Peyer's patch (tissue), 4 donors: ENCODE data around the gene MYMX. TPM values are rescaled to one million over a fixed set of nuclear protein-coding genes. Genes with fewer than 3 reads are reported as not detected.

Experiments used
- DNase-seq, 3 donors: peaks; one replicate each; pipeline ENCODE4 v3.0.0-alpha.2; 2017 to 2019
- H3K27ac ChIP-seq, 4 donors: fragments of 200-600 bp; sonication (generic); one replicate each; pipeline ENCODE4 v1.5.1; 2016 to 2019
- H3K27me3 ChIP-seq, 2 donors: fragments of 200-600 bp; sonication (generic); one replicate each; pipeline ENCODE4 v1.5.1; 2019
- H3K36me3 ChIP-seq, 3 donors: fragments of 200-600 bp; sonication (generic); one replicate each; pipeline ENCODE4 v1.5.1; 2016 to 2019
- H3K4me1 ChIP-seq, 4 donors: fragments of 200-600 bp; sonication (generic); one replicate each; pipeline ENCODE4 v1.5.1; 2016 to 2019
- H3K4me3 ChIP-seq, 4 donors: fragments of 200-600 bp; sonication (generic); 1 replicate in 3 of 4; 2 replicates in 1 of 4; pipeline ENCODE4 v1.5.1; 2016 to 2019; ENCODE audit warnings: mild to moderate bottlenecking in 1 of 4
- H3K9me3 ChIP-seq, 4 donors: fragments of 200-600 bp; sonication (generic); one replicate each; pipeline ENCODE4 v1.5.1; 2016 to 2019; ENCODE audit warnings: mild to moderate bottlenecking in 1 of 4
- POLR2A ChIP-seq, 2 donors: fragments of 450-650 bp; IDR thresholded peaks; one replicate each; pipeline ENCODE4 v1.5.1; 2017; ENCODE audit warnings: antibody characterized with exemption in 2 of 2, mild to moderate bottlenecking in 2 of 2, moderate library complexity in 2 of 2
- total RNA-seq, 4 donors: library from RNA; depleted of rRNA; stranded (reverse); fragments of >200 nt; gene quantifications; one replicate each; pipeline ENCODE4 v1.1.0, GENCODE V29; 2016
- TF ChIP-seq, protein P1 (sequence below), 6 experiments: fragments of 450-650 bp in 4 of 6; fragments of 200-600 bp in 2 of 6; sonication (generic) in 1 of 6; IDR thresholded peaks; one replicate each; pipeline ENCODE4 v1.5.1; 2017 to 2019; ENCODE audit warnings: antibody characterized with exemption in 6 of 6, mild to moderate bottlenecking in 3 of 6, moderate library complexity in 1 of 6

Gene MYMX
- total RNA-seq, 4 donors from 2014 or later = not detected

DNA sequence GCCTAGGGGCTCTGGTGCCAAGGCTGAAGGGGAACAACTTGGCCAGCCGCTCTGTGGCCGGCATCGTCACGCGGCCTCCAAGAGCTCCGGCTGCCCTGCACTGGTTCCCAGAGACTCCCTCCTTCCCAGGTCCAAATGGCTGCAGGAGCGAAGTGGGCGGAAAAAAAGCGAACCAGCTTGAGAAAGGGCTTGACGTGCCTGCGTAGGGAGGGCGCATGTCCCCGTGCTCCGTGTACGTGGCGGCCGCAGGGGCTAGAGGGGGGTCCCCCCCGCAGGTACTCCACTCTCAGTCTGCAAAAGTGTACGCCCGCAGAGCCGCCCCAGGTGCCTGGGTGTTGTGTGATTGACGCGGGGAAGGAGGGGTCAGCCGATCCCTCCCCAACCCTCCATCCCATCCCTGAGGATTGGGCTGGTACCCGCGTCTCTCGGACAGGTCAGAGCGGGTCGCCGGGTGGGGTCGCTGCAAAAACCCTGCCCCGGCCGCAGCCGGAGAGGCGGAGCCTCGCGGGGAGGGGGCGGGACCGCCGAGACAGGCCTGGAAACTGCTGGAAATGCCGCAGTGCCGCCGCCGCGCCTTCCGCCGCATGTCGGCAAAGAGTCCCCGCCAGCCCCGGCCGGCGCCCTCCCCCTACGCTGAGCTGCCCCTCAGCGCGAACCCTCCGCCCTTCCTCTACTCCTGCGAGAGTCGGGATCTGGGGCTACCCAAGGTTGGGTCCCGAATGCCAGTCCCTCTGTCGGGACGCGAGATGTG is 29.4 kb downstream of the MYMX start:
- H3K4me3 ChIP-seq = peak overlapping the region; percentile 81 to 93 (median 83)
- H3K27me3 ChIP-seq = no peaks in the 10 kb centered on the region
- H3K27ac ChIP-seq = peak overlapping the region; percentile 92 to 96 (median 95)
- peaks cover 0 to 23% (median 0%) of the 10 kb centered on the region in 3 donors for H3K36me3 ChIP-seq
- TF ChIP-seq, protein P1, sequence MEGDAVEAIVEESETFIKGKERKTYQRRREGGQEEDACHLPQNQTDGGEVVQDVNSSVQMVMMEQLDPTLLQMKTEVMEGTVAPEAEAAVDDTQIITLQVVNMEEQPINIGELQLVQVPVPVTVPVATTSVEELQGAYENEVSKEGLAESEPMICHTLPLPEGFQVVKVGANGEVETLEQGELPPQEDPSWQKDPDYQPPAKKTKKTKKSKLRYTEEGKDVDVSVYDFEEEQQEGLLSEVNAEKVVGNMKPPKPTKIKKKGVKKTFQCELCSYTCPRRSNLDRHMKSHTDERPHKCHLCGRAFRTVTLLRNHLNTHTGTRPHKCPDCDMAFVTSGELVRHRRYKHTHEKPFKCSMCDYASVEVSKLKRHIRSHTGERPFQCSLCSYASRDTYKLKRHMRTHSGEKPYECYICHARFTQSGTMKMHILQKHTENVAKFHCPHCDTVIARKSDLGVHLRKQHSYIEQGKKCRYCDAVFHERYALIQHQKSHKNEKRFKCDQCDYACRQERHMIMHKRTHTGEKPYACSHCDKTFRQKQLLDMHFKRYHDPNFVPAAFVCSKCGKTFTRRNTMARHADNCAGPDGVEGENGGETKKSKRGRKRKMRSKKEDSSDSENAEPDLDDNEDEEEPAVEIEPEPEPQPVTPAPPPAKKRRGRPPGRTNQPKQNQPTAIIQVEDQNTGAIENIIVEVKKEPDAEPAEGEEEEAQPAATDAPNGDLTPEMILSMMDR (IDR thresholded peaks at IDR 0.05) = peak in 1 of 6 experiments; percentile 15
- no peak for TF ChIP-seq POLR2A (IDR thresholded peaks at IDR 0.05)
- H3K9me3 ChIP-seq = no peaks in the 10 kb centered on the region
- DNase-seq = peak; percentile 87 to 95 (median 92)
- peaks cover 0 to 35% (median 10%) of the 10 kb centered on the region in 4 donors for H3K4me1 ChIP-seq

DNA sequence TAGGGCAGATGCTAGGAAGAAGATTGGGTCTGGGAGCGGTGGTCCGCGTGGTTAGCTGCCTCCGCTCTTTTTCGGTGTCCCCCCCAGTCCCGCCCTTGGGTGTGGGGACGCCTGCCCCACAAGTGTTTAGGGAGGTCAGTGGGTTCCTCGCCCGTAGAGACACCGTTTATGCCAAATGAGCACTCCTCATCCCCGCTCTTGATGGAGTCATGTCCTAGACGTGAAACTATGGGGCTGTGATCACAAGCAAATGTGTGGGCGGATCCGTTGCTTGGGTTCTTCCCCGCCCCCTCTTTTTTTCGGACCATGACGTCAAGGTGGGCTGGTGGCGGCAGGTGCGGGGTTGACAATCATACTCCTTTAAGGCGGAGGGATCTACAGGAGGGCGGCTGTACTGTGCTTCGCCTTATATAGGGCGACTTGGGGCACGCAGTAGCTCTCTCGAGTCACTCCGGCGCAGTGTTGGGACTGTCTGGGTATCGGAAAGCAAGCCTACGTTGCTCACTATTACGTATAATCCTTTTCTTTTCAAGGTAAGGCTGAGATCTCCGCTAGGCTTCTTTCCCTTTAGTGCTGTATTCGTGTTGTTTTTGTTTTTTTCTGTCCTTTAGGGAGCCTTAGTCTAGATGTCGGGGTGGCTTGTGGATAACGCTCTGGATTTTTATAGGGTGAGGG is 30.1 kb downstream of the MYMX start, which contains the start of gene HSP90AB1:
Gene HSP90AB1, plus strand, starts transcription at position 439 of the 675 bp plus-strand sequence. CDS start 1,529 bp downstream, outside the sequence.
- peaks cover 0 to 35% (median 10%) of the 10 kb centered on the region in 4 donors for H3K4me1 ChIP-seq
- H3K4me3 ChIP-seq = peak within 1 kb of the TSS; percentile 81 to 93 (median 83)
- H3K27me3 ChIP-seq = no peaks in the 10 kb centered on the region
- H3K36me3 ChIP-seq = peaks cover 0 to 30% (median 0%) of the 10 kb centered on the region in 3 donors
- H3K9me3 ChIP-seq = no peaks in the 10 kb centered on the region
- peak; percentile 95 to 99 (median 97) for DNase-seq
- TF ChIP-seq, protein P1 (IDR thresholded peaks at IDR 0.05) = peak in 1 of 6 experiments; percentile 16
- TF ChIP-seq POLR2A (IDR thresholded peaks at IDR 0.05) = peak; percentile 98 to 99
- H3K27ac ChIP-seq = peak within 1 kb of the TSS; percentile 92 to 96 (median 95)

DNA sequence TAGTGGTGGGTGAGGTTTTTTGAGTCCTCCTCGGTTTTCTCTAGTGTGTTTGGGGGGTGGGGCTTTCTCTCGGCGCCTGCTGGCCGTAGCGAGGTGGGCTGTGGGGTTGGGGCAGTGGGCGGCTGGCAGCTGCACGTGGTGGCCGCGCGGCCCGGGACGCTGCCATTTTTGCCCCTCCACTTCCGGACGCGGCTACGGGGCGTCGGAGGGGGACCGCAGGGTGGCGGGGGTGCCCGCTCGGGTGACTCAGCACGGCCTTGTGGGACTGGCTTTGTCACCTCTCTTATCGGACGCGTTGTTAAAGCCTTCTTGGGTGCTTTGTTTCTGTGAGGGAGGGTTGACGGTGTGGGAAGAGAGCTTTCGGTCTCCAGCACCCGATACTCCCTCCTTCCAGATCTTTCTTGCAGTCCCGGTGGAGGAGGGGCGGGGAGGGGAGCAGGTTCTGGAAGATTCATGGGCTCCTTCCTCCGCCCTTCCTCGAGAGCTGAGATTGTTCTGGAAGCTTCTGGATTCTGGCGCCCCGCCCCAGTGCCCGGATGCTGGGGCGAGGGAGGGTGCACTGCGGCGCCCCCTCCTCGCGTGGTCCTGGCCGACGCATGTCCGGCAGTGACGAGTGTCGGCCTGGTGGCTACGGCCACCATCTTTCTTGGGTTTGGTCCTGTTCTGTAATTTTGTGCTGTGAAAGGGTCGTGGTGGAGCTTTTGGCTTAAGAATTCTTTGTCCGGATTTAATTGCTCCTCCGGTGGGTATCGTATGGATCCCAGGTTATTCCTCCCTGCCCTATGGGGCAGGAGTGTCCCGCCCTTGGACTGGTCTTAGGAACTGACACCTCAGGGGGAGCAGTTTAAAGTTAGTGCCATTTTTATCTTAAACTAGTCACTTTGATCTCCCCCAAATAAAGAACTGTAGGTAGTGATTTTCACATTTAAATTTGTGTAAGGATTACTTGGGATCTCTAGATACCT is 30.9 kb downstream of the MYMX start:
- H3K27me3 ChIP-seq = no peaks in the 10 kb centered on the region
- H3K9me3 ChIP-seq = no peaks in the 10 kb centered on the region

DNA sequence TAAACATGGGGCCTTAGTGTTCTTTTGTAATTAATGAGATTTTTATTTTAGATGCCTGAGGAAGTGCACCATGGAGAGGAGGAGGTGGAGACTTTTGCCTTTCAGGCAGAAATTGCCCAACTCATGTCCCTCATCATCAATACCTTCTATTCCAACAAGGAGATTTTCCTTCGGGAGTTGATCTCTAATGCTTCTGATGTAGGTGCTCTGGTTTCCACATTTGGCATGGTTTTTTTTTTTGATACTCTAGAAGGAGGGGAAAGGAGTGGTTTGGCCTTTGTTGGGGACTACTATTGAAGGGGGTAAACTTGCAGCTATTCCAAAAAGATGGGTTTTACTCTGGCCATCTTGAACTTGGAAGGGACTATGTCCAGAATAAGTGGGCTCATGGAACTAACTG is 31.9 kb downstream of the MYMX start:
- no peak for TF ChIP-seq POLR2A (IDR thresholded peaks at IDR 0.05)
- TF ChIP-seq, protein P1 (IDR thresholded peaks at IDR 0.05) = no peak
- no peaks in the 10 kb centered on the region for H3K27me3 ChIP-seq
- DNase-seq = no peak
- no peaks in the 10 kb centered on the region for H3K9me3 ChIP-seq
- peak overlapping the region in 2 of 4 donors; percentile 92 to 95 for H3K27ac ChIP-seq
- peak overlapping the region in 3 of 4 donors; percentile 81 to 84 (median 82) for H3K4me3 ChIP-seq
- peaks cover 0 to 35% (median 10%) of the 10 kb centered on the region in 4 donors for H3K4me1 ChIP-seq
- peaks cover 0 to 48% (median 0%) of the 10 kb centered on the region in 3 donors for H3K36me3 ChIP-seq

More for the DNA sequence above, 30.9 kb downstream of the MYMX start:
- H3K27ac ChIP-seq = peak overlapping the region; percentile 92 to 96 (median 95)
- peaks cover 0 to 35% (median 10%) of the 10 kb centered on the region in 4 donors for H3K4me1 ChIP-seq
- TF ChIP-seq, protein P1 (IDR thresholded peaks at IDR 0.05) = no peak
- TF ChIP-seq POLR2A (IDR thresholded peaks at IDR 0.05) = no peak
- peak overlapping the region; percentile 81 to 93 (median 83) for H3K4me3 ChIP-seq
- peaks cover 0 to 38% (median 0%) of the 10 kb centered on the region in 3 donors for H3K36me3 ChIP-seq
- peak; percentile 70 to 91 (median 90) for DNase-seq
